GM13976 (cell line): ENCODE measurements around the gene PTPN11.

Experiments
- DNase-seq: peaks from one replicate; pipeline ENCODE4 v3.0.0; 2012; ENCODE audit warnings: low spot score
- CTCF ChIP-seq: IDR thresholded peaks from 2 replicates; pipeline ENCODE4 v1.5.1; 2012; ENCODE audit warnings: borderline replicate concordance, mild to moderate bottlenecking; ENCODE audit not compliant: insufficient read depth; ENCODE audit errors: extremely low read depth, missing control alignments, control extremely low read depth
- in situ Hi-C: fragments of 300-500 bp; cut with MboI; formaldehyde crosslinking; loops from one replicate; pipeline ENCODE4 v1.12.0; 2022; ENCODE audit warnings: low sequenced_read_pairs, mixed read lengths, inconsistent platforms; ENCODE audit not compliant: unreplicated experiment

PTPN11 gene

DNA sequence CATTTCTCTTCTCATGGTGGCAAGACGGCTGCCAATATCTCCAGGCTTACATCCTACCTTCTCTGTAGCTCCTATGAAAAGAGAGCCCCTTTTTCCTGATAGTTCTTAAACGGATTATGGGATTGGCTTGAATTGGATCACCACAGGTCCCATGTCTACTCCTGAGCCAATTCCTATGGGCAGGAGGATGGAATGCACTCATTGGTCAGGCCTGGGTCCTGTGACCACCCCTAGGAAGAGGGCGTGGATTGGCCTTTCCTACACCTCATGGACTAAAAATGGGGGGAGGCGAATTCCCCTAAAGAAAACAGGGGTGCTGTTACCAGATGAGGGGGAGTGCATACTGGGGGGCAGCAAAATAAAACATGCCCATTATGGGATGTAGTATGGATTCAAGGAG lies 108.8 kb downstream of the PTPN11 start:
- TF ChIP-seq CTCF: no peak
- no peak for DNase-seq
- in situ Hi-C loops: no loop called here

- DNase-seq: no peak
- in situ Hi-C loops: no loop called here
- no peak for TF ChIP-seq CTCF
Measured at GRCh38 chr12:112528521-112528920, 109.8 kb downstream of the PTPN11 start.

DNA sequence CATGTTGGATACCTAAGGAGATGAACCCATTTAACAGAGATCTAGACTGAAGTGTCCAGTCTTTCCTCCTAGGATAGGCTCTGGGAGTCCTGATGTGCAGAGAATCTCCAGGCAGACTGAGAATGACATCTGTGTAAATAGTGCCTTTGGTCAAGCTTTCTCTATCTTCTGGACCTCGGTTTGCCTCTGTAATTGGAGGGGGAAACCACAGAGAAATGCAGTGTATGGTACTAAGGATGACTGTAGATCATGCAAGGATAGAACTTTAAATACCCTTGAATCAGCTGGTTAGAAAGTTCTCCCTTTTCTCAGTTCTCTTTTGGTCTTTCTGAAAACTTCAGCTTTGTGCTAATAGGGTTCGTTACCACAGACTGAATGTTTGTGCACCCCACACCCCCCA lies 112.2 kb downstream of the PTPN11 start:
- in situ Hi-C loops: no loop called here
- no peak for DNase-seq
- TF ChIP-seq CTCF: no peak

DNA sequence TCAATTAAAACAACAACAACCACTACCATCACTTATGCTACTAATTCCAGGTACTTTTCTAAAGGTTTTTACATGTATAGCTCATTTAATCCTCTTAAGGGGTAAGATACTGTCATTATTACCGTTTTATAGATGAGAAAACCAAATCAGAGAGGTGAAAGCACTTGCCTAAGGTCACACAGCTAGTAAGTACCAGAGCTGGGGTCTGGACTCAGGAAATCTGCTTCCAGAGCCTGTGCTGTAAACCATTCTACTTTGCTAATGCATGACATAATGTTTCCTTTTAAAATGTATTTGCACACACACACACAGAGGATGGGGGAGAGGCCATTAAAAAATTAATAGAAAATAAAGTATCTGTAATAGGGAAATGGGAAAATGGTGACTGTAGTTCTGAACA lies 113.4 kb downstream of the PTPN11 start:
- TF ChIP-seq CTCF: no peak
- in situ Hi-C loops: no loop called here
- no peak for DNase-seq

DNA sequence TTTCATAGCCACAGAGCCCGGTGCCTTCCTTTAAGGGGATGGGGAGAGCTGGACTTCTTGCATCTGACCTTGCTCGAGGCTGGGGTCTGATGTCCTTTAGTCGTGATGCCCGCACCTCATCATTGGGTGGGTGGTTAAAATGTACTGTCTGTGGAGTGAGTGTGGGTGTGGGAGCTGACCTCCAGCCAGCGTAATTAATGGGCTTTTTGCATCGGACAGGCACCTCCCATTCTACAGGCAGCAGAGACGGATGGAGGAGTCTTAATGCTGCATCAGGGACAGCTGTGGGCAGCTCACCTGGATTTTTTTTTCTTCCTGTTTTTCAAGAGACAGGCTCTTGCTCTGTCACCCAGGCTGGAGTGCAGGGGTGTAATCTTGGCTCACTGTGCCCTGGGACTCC lies 114.8 kb downstream of the PTPN11 start:
- in situ Hi-C loops: no loop called here
- no peak for TF ChIP-seq CTCF
- no peak for DNase-seq

GRCh38 chr12:112535017-112535416 lies 116.3 kb downstream of the PTPN11 start:
- DNase-seq: no peak
- TF ChIP-seq CTCF: no peak
- in situ Hi-C loops: no loop called here

- DNase-seq: no peak
- in situ Hi-C loops: no loop called here
- no peak for TF ChIP-seq CTCF
Measured at GRCh38 chr12:112535637-112536366, 117.1 kb downstream of the PTPN11 start.
